Activated CD8-positive, alpha-beta T cell treated with anti-CD3 and anti-CD28 coated beads, Interleukin-2, amount 10 ng/mL, durations not matched to agents 7 days and 5 days (primary cell): ENCODE data around the gene RPLP2. TPM values are rescaled to one million over a fixed set of nuclear protein-coding genes. Genes with fewer than 3 reads are reported as not detected.

Source experiments
- ATAC-seq: fragments of 150-1000 bp; cut with Tn5 transposase; one replicate; pipeline ENCODE4 v1.10.0; 2021; ENCODE audit warnings: moderate library complexity
- CTCF ChIA-PET: fragments of 350-600 bp; sonication (Branson Sonifier 250); formaldehyde crosslinking; loops from one replicate; lab custom pipeline; 2021; ENCODE audit warnings: antibody characterized with exemption; lab: Charles Lee
- POLR2A ChIA-PET: fragments of 350-600 bp; sonication (Branson Sonifier 250); formaldehyde crosslinking; loops from one replicate; lab custom pipeline; 2021; ENCODE audit warnings: antibody characterized with exemption; lab: Charles Lee
- DNase-seq: peaks from one replicate; pipeline ENCODE4 v3.0.0-alpha.2; 2020
- H3K27ac Mint-ChIP-seq: one replicate; pipeline ENCODE4 v1.8.0; 2021; ENCODE audit warnings: mild to moderate bottlenecking, mixed read lengths
- H3K27me3 Mint-ChIP-seq: one replicate; pipeline ENCODE4 v1.8.0; 2021; ENCODE audit warnings: low read depth, mixed read lengths
- H3K36me3 Mint-ChIP-seq: one replicate; pipeline ENCODE4 v1.8.0; 2021; ENCODE audit warnings: low read depth, mixed read lengths
- H3K4me1 Mint-ChIP-seq: one replicate; pipeline ENCODE4 v1.8.0; 2021; ENCODE audit warnings: low read depth, mixed read lengths
- H3K4me3 Mint-ChIP-seq: one replicate; pipeline ENCODE4 v1.8.0; 2021; ENCODE audit warnings: mild to moderate bottlenecking, mixed read lengths
- H3K9me3 Mint-ChIP-seq: one replicate; pipeline ENCODE4 v1.8.0; 2022; ENCODE audit warnings: mixed read lengths; ENCODE audit not compliant: insufficient read depth
- total RNA-seq, 2 experiments: library from RNA; stranded (reverse); gene quantifications; one replicate each; pipeline ENCODE4 v1.2.3, GENCODE V29; 2021

The RPLP2 gene
- total RNA-seq, 2 experiments from 2014 or later: 2,268 to 2,338 TPM

GRCh38 chr11:850775-851763 lies 41.3 kb downstream of the RPLP2 start:
- Mint-ChIP-seq H3K9me3 (no peaks in the 10 kb centered on the region), H3K4me1 (peaks cover 8% of the 10 kb centered on the region), H3K36me3 (no peaks in the 10 kb centered on the region), H3K27me3 (peaks cover 5% of the 10 kb centered on the region), H3K4me3 (no peak overlapping the region), H3K27ac (no peak overlapping the region)
- POLR2A ChIA-PET: no interaction called here
- CTCF ChIA-PET: no interaction called here
- ATAC-seq (no peak), DNase-seq (no peak)

DNA sequence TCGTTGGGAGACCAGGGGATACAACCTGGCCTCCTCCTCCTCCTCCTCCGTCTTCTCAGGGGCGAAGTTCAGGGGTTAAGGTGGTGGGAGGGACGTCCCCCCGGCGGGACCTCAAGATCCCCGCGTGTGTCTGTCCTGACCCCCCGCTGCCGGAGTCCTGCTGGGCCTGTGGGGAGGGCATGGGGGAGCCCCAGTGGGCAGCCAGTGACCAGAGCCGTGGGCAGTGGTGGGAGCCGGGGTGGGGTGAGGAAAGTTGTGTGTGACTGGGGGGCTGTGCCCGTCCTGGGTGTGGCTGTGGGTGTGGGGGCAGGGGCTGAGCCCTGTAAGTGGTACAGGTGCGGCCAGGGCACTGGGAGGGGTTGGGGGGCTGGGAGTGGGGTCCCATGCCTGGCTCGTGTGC lies 43.0 kb downstream of the RPLP2 start:
- Mint-ChIP-seq H3K27me3 (peaks cover 5% of the 10 kb centered on the region), H3K27ac (no peak overlapping the region), H3K36me3 (no peaks in the 10 kb centered on the region), H3K9me3 (no peaks in the 10 kb centered on the region), H3K4me3 (no peak overlapping the region), H3K4me1 (peaks cover 8% of the 10 kb centered on the region)
- POLR2A ChIA-PET: no interaction called here
- CTCF ChIA-PET: no interaction called here
- no peak for ATAC-seq
- no peak for DNase-seq

DNA sequence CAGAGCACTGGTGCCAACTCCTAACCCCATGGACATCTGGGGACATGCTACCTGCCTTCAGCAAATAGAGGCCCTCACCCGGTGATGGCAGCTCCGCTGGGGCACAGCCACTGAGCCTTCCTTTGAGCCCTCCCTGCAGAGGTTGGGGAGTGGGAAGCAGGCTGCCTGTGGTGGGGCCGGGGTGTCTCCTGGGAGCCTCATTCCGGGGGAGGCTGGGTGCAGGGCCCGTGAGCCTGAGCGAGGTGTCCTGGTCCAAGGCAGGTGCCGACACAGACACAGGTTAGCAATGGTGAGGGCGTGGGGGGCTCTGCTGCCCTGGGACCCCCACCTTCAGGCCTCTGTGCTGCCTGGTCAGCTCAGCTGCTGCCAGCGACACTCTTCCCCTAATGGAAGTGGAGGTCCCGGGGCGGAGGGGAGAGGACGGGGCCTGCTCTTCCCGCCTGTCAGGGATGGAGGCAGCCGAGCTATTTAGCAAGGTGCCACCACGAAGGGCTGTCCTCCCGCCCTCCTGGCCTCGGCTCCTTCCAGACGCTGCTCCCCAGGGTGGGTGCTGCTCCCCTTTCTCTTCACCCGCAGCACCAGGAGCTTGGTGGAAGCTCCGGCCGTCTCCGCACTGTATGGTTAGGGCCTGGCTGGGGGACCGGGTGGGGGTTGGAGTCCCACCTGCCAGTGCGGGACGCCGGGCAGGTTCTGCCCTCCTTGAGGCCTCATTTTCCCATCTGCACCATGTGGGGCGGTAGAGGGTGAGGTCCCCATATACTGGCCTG lies 44.1 kb downstream of the RPLP2 start:
- Mint-ChIP-seq H3K4me3 (no peak overlapping the region), H3K4me1 (peaks cover 2% of the 10 kb centered on the region), H3K27me3 (no peaks in the 10 kb centered on the region), H3K27ac (no peak overlapping the region), H3K9me3 (no peaks in the 10 kb centered on the region), H3K36me3 (no peaks in the 10 kb centered on the region)
- ATAC-seq (no peak), DNase-seq (no peak)
- ChIA-PET POLR2A (no interaction called here), CTCF (no interaction called here)

GRCh38 chr11:854601-855329 lies 45.0 kb downstream of the RPLP2 start:
- ChIA-PET CTCF (no interaction called here), POLR2A (no interaction called here)
- Mint-ChIP-seq H3K4me3 (no peak overlapping the region), H3K9me3 (no peaks in the 10 kb centered on the region), H3K27ac (no peak overlapping the region), H3K4me1 (no peaks in the 10 kb centered on the region), H3K36me3 (no peaks in the 10 kb centered on the region), H3K27me3 (no peaks in the 10 kb centered on the region)
- ATAC-seq (no peak), DNase-seq (no peak)

- CTCF ChIA-PET: no interaction called here
- no peaks in the 10 kb centered on the region for H3K4me1 Mint-ChIP-seq
Observed at GRCh38 chr11:855330-855674, 45.5 kb downstream of the RPLP2 start.

GRCh38 chr11:855796-856195 lies 46.0 kb downstream of the RPLP2 start:
- H3K4me3 Mint-ChIP-seq: no peak overlapping the region
- ChIA-PET CTCF (interaction anchor here (1.5 kb wide), 1 partner anchor 8 kb away, joined by 4 read pairs; no protein-coding TSS in a partner anchor), POLR2A (interaction anchor here (0.7 kb wide), 1 partner anchor 10 kb away, joined by 3 read pairs; no protein-coding TSS in a partner anchor)
- H3K4me1 Mint-ChIP-seq: no peaks in the 10 kb centered on the region
- H3K36me3 Mint-ChIP-seq: no peaks in the 10 kb centered on the region
- H3K27me3 Mint-ChIP-seq: no peaks in the 10 kb centered on the region
- H3K9me3 Mint-ChIP-seq: no peaks in the 10 kb centered on the region
- no peak for DNase-seq
- H3K27ac Mint-ChIP-seq: no peak overlapping the region
- ATAC-seq: no peak

More at GRCh38 chr11:855330-855674, 45.5 kb downstream of the RPLP2 start:
- ATAC-seq (no peak), DNase-seq (no peak)
- Mint-ChIP-seq H3K27ac (no peak overlapping the region), H3K9me3 (no peaks in the 10 kb centered on the region), H3K4me3 (no peak overlapping the region), H3K36me3 (no peaks in the 10 kb centered on the region), H3K27me3 (no peaks in the 10 kb centered on the region)
- POLR2A ChIA-PET: no interaction called here

GRCh38 chr11:856397-856796 lies 46.6 kb downstream of the RPLP2 start:
- no peaks in the 10 kb centered on the region for H3K27me3 Mint-ChIP-seq
- no peaks in the 10 kb centered on the region for H3K36me3 Mint-ChIP-seq
- DNase-seq (no peak), ATAC-seq (no peak)
- H3K4me1 Mint-ChIP-seq: no peaks in the 10 kb centered on the region
- no peak overlapping the region for H3K27ac Mint-ChIP-seq
- ChIA-PET POLR2A (interaction anchor here (0.7 kb wide), 1 partner anchor 10 kb away, joined by 3 read pairs; no protein-coding TSS in a partner anchor), CTCF (interaction anchor here (1.5 kb wide), 1 partner anchor 9 kb away, joined by 4 read pairs; no protein-coding TSS in a partner anchor)
- no peaks in the 10 kb centered on the region for H3K9me3 Mint-ChIP-seq
- H3K4me3 Mint-ChIP-seq: no peak overlapping the region

DNA sequence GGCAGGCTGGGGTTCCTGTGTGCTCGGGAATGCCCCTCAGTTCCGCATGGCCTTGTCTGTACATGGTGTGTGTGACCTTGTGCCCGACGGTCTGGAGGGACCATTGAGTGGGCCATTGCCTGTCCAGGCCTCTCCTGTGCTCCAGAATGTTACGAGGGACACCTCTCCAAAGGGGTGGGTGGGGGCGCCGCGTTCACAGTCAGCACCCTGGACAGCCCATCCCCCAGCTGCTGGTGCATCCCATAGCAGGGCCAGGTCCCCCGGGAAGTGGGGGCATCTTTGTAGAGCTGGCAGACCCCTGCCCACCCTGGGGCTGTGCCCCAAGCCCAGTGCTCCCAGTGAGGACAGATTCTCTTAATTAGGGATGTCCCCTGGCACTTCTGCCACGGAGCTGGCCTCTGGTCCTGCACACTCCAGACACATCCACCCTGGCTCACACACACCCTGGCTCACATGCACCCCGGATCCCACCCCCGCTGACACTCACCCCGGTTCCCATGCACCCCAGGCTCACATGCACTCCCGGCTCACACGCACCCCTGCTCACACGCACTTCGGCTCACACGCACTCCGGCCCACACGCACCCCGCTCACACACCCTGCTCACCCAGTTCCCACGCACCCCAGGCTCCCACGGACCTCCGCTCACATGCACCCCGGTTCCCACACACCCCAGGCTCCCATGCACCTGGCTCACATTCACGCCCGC lies 48.4 kb downstream of the RPLP2 start:
- Mint-ChIP-seq H3K36me3 (no peaks in the 10 kb centered on the region), H3K27me3 (no peaks in the 10 kb centered on the region), H3K27ac (no peak overlapping the region), H3K4me3 (no peak overlapping the region), H3K4me1 (no peaks in the 10 kb centered on the region), H3K9me3 (no peaks in the 10 kb centered on the region)
- DNase-seq (no peak), ATAC-seq (no peak)
- ChIA-PET CTCF (no interaction called here), POLR2A (no interaction called here)

DNA sequence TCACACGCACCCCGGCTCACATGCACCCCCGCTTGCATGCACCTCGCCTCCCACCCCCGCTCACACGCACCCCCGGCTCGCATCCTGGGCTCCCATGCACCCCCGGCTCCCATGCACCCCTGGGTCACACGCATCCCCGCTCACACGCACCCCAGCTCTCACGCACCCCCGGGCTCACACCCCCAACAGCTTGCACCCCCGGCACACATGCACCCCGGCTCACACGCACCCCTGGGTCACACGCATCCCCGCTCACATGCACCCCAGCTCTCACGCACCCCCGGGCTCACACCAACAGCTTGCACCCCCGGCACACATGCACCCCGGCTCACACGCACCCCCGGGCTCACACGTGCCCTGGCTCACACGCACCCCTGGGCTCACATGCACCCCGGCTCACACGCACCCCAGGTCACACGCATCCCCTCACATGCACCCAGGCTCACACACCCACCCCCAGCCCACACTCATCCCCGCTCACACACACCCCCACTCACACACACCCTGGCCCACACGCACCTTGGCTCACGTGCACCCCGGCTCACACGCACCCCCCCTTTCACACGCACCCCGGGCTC lies 49.1 kb downstream of the RPLP2 start:
- DNase-seq (no peak), ATAC-seq (no peak)
- Mint-ChIP-seq H3K27ac (no peak overlapping the region), H3K36me3 (no peaks in the 10 kb centered on the region), H3K9me3 (no peaks in the 10 kb centered on the region), H3K4me1 (no peaks in the 10 kb centered on the region), H3K4me3 (no peak overlapping the region), H3K27me3 (no peaks in the 10 kb centered on the region)
- ChIA-PET POLR2A (no interaction called here), CTCF (no interaction called here)

- POLR2A ChIA-PET: interaction anchor here (0.9 kb wide), 1 partner anchor 51 kb away, joined by 3 read pairs; the partner anchor contains the start of gene CHID1
Observed at GRCh38 chr11:859394-860131, 49.8 kb downstream of the RPLP2 start.

More at GRCh38 chr11:859394-860131, 49.8 kb downstream of the RPLP2 start:
- H3K4me3 Mint-ChIP-seq: no peak overlapping the region
- H3K9me3 Mint-ChIP-seq: no peaks in the 10 kb centered on the region
- CTCF ChIA-PET: no interaction called here
- ATAC-seq (no peak), DNase-seq (no peak)
- no peak overlapping the region for H3K27ac Mint-ChIP-seq
- H3K4me1 Mint-ChIP-seq: no peaks in the 10 kb centered on the region
- H3K27me3 Mint-ChIP-seq: no peaks in the 10 kb centered on the region
- no peaks in the 10 kb centered on the region for H3K36me3 Mint-ChIP-seq
